ENCODE measurements around the gene RALGAPB.

RALGAPB gene

DNA sequence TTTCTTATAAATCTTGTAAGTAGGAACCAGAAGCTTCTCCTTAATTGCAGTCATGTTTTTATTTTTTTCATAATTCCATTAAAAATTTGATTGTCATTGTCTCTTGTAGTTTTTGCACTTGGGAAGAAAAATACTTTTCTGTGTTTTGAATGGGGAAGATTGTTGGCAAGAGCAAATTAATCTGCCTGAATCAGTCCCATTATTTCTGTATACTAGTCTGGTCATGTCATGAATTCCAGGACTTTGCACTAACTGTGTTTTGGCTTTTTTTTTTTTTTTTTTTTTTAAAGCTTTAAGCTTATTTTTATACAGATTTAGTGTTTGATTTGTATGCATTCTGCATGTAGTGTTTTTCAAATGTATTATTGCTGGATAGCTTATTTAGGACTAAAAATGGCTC lies 47.6 kb downstream of the RALGAPB start:
- Histone ChIP-seq H4K20me1 (ENCODE audit: insufficient read depth, low read length) (no peaks in the 10 kb centered on the region), H3K27me3 (ENCODE audit: insufficient read depth, low read length, poor library complexity) (no peaks in the 10 kb centered on the region), H3K9ac (ENCODE audit: low read depth, low read length) (no peak overlapping the region), H3K4me2 (ENCODE audit: insufficient read depth, low read length) (no peak overlapping the region), H3K4me3 (ENCODE audit: low read depth in 1 of 2, low read length in 2 of 2) (no peak overlapping the region), H2AFZ (ENCODE audit: low read depth, low read length) (no peak overlapping the region), H3K9me3 (ENCODE audit: insufficient read depth, low read length, severe bottlenecking) (no peaks in the 10 kb centered on the region), H3K36me3 (ENCODE audit: insufficient read depth, low read length) (peaks cover 67% of the 10 kb centered on the region), H3K4me1 (ENCODE audit: insufficient read depth, low read length) (no peaks in the 10 kb centered on the region), H3K27ac (ENCODE audit: low read length) (no peak overlapping the region), H3K79me2 (ENCODE audit: insufficient read depth, low read length) (no peaks in the 10 kb centered on the region)
- TF ChIP-seq CTCF (IDR thresholded peaks at IDR 0.05; ENCODE audit: borderline replicate concordance, extremely low read depth, low read length, poor library complexity, severe bottlenecking) (no peak), EZH2 (IDR thresholded peaks at IDR 0.05; ENCODE audit: borderline replicate concordance, low read depth, low read length, severe bottlenecking) (no peak)
- DNase-seq (no peak), ATAC-seq (ENCODE audit: insufficient read depth, low read depth) (no peak)

DNA sequence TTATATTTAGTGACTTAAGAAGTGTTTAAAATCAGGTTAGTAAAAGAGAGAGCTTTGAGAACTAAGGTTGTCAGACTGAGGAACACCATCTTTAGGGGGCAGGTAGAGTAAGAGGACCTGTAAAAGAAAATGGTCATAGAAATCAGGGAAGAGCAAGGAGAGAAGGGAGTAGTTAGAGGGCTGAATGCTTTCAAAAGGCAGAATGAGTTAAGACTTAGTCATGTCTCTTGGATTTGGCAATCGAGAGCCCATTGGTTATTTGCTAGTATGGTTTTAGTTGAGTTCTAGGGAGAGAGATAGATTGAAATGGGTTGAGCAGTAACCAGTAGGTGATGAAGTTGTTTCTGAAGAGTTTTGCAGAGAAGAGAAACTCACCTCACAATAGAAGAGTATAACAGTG lies 51.1 kb downstream of the RALGAPB start:
- no peak for DNase-seq
- peaks cover 76% of the 10 kb centered on the region for H3K36me3 ChIP-seq (ENCODE audit: insufficient read depth, low read length)
- no peak overlapping the region for H2AFZ ChIP-seq (ENCODE audit: low read depth, low read length)
- H4K20me1 ChIP-seq (ENCODE audit: insufficient read depth, low read length) = no peaks in the 10 kb centered on the region
- H3K27me3 ChIP-seq (ENCODE audit: insufficient read depth, low read length, poor library complexity) = no peaks in the 10 kb centered on the region
- no peaks in the 10 kb centered on the region for H3K4me1 ChIP-seq (ENCODE audit: insufficient read depth, low read length)
- H3K4me2 ChIP-seq (ENCODE audit: insufficient read depth, low read length) = no peak overlapping the region
- H3K9me3 ChIP-seq (ENCODE audit: insufficient read depth, low read length, severe bottlenecking) = no peaks in the 10 kb centered on the region
- H3K4me3 ChIP-seq (ENCODE audit: low read depth in 1 of 2, low read length in 2 of 2) = no peak overlapping the region
- no peak overlapping the region for H3K9ac ChIP-seq (ENCODE audit: low read depth, low read length)
- H3K79me2 ChIP-seq (ENCODE audit: insufficient read depth, low read length) = no peaks in the 10 kb centered on the region
- no peak for ATAC-seq (ENCODE audit: insufficient read depth, low read depth)
- TF ChIP-seq CTCF (IDR thresholded peaks at IDR 0.05; ENCODE audit: borderline replicate concordance, extremely low read depth, low read length, poor library complexity, severe bottlenecking) (no peak), EZH2 (IDR thresholded peaks at IDR 0.05; ENCODE audit: borderline replicate concordance, low read depth, low read length, severe bottlenecking) (no peak)
- no peak overlapping the region for H3K27ac ChIP-seq (ENCODE audit: low read length)

DNA sequence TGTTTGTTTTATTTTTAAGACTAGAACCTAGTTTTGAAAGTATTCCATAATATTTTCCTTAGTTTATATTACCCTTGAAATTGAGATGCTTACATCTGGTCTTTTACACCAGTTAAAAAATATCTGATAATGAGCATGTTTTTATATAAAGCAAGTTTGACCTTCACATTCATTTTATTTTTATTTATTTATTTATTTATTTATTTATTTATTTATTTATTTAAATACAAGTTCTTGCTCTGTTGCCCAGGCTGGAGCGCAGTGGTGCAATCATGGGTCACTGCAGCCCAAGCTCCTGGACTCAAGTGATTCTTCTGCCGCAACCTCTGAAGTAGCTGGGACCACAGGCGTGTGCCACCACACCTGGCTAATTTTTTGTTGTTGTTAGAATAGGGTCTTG lies 55.5 kb downstream of the RALGAPB start:
- Histone ChIP-seq H3K4me3 (ENCODE audit: low read depth in 1 of 2, low read length in 2 of 2) (no peak overlapping the region), H4K20me1 (ENCODE audit: insufficient read depth, low read length) (no peaks in the 10 kb centered on the region), H3K9me3 (ENCODE audit: insufficient read depth, low read length, severe bottlenecking) (no peaks in the 10 kb centered on the region), H3K4me2 (ENCODE audit: insufficient read depth, low read length) (no peak overlapping the region), H3K27ac (ENCODE audit: low read length) (no peak overlapping the region), H2AFZ (ENCODE audit: low read depth, low read length) (no peak overlapping the region), H3K36me3 (ENCODE audit: insufficient read depth, low read length) (peaks cover 77% of the 10 kb centered on the region), H3K79me2 (ENCODE audit: insufficient read depth, low read length) (no peaks in the 10 kb centered on the region), H3K4me1 (ENCODE audit: insufficient read depth, low read length) (no peaks in the 10 kb centered on the region), H3K9ac (ENCODE audit: low read depth, low read length) (no peak overlapping the region), H3K27me3 (ENCODE audit: insufficient read depth, low read length, poor library complexity) (no peaks in the 10 kb centered on the region)
- TF ChIP-seq CTCF (IDR thresholded peaks at IDR 0.05; ENCODE audit: borderline replicate concordance, extremely low read depth, low read length, poor library complexity, severe bottlenecking) (no peak), EZH2 (IDR thresholded peaks at IDR 0.05; ENCODE audit: borderline replicate concordance, low read depth, low read length, severe bottlenecking) (no peak)
- DNase-seq (no peak), ATAC-seq (ENCODE audit: insufficient read depth, low read depth) (no peak)

DNA sequence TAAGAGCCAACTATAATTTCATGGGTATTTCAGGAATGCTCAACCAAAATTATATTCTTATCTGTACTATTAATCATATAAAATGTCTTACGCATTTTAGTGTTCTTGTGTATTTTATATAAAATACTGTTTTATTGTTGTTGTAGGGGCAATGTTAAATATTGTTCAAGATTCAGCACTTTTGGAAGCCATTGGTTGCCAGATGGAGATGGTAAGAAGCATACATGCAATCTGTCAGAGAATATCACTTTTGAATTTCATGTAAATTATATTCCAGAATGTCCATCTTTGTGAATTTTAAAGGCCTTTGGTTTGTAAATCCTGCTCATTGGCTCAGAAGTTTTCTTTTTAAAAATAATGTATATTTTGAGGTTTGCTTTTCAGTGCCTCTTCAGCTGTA lies 58.4 kb downstream of the RALGAPB start:
- Histone ChIP-seq H3K27ac (ENCODE audit: low read length) (no peak overlapping the region), H3K79me2 (ENCODE audit: insufficient read depth, low read length) (no peaks in the 10 kb centered on the region), H3K9ac (ENCODE audit: low read depth, low read length) (no peak overlapping the region), H3K27me3 (ENCODE audit: insufficient read depth, low read length, poor library complexity) (no peaks in the 10 kb centered on the region), H3K9me3 (ENCODE audit: insufficient read depth, low read length, severe bottlenecking) (no peaks in the 10 kb centered on the region), H3K36me3 (ENCODE audit: insufficient read depth, low read length) (peaks cover 73% of the 10 kb centered on the region), H3K4me1 (ENCODE audit: insufficient read depth, low read length) (no peaks in the 10 kb centered on the region), H3K4me2 (ENCODE audit: insufficient read depth, low read length) (no peak overlapping the region), H2AFZ (ENCODE audit: low read depth, low read length) (no peak overlapping the region), H4K20me1 (ENCODE audit: insufficient read depth, low read length) (no peaks in the 10 kb centered on the region), H3K4me3 (ENCODE audit: low read depth in 1 of 2, low read length in 2 of 2) (no peak overlapping the region)
- DNase-seq (no peak), ATAC-seq (ENCODE audit: insufficient read depth, low read depth) (no peak)
- TF ChIP-seq EZH2 (IDR thresholded peaks at IDR 0.05; ENCODE audit: borderline replicate concordance, low read depth, low read length, severe bottlenecking) (no peak), CTCF (IDR thresholded peaks at IDR 0.05; ENCODE audit: borderline replicate concordance, extremely low read depth, low read length, poor library complexity, severe bottlenecking) (no peak)

Data from DND-41 (cell line).